Tibial nerve (tissue), 4 donors: ENCODE results near the gene MED15.
"Not testable (repeated sequence)": the region's sequence is repeated elsewhere in the genome, so short reads cannot be mapped to it uniquely, and the experiment has no call there.

Experiments used
- CTCF ChIP-seq, 5 experiments: fragments of 200-600 bp in 3 of 5; fragments of 450-650 bp in 2 of 5; sonication (generic) in 3 of 5; IDR thresholded peaks; one replicate each; pipeline ENCODE4 v1.5.1; 2016 to 2019; ENCODE audit warnings: antibody characterized with exemption in 5 of 5, mild to moderate bottlenecking in 3 of 5, moderate library complexity in 2 of 5
- EP300 ChIP-seq, 2 donors: sonication (generic); formaldehyde crosslinking; IDR thresholded peaks; one replicate each; pipeline ENCODE4 v1.6.1; 2017; ENCODE audit warnings: antibody characterized with exemption in 2 of 2, mild to moderate bottlenecking in 1 of 2

- not testable (repeated sequence) for TF ChIP-seq CTCF, EP300 (IDR thresholded peaks at IDR 0.05)
Measured at GRCh38 chr22:20594038-20594437, 86.6 kb downstream of the MED15 start.
